ENCODE results near the gene PEX14.

Gene PEX14

DNA sequence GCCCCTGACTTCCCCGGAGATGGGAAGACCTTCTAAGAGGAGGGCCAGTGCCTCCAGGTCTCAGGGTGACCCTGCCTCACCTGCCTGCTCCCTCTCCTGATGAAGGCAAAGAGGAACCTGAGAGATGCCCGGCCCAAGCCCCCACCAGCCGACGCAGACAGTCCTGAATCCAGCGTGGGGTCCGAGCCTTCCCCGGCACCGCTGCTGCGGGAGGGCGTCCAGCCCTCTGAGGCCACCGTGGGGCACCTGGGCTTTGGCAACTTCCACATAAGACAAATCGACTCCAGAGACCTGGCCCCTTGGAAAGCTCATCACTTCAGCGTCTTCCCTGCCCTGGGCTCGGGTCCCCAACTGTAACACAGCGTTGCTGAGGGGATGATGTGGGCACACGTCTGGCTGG is 199.5 kb downstream of the PEX14 start:
- TF ChIP-seq CTCF (IDR thresholded peaks at IDR 0.05; ENCODE audit: low read depth, low read length, missing control alignments) = no peak
- DNase-seq (ENCODE audit: low read depth) = no peak
- no peak overlapping the region for H3K4me3 ChIP-seq (ENCODE audit: low read depth, low read length)

DNA sequence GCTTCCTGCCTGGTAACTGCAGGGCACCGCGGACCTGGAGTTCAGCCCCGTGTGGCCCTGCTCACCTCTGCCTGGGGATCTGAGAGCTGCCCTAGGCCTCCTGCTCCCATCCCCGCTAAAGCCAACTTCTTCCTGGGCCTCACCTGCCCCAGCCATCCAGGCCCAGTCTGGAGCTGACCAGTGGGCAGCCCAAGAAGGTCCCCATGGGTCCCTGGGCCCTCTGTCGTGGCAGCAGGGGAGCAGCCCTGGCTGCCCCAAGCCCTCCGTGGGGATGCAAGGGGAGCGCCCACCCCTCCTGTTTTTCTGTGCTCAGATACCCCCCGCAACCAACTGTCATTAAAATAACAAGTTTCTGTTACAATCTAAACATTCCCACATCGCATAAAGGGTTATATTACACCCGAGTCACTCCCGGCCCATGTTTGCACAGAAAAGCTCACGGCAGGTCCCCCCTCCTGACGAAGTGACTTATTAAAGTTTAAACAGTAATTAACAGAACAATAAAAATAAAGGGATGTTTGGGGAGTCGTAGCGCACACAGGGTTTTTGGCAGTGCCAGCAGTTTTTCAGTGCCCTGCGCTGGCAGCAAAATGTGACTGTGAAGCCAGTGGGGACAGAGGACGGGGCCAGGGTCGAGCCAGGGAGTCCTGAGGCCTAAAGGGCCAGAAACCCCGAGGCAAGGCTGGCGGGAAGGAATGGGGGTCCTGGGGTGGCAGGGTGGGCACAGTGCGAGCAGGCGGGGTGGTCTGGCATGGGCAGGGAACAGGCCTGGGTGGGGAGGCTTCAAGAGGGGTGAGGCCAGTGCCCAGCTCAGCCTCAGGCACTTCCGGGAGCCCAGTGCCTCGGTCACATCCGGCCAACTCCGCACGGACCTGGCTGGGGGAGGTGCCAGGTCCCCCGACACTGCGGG is 200.2 kb downstream of the PEX14 start:
- no peak for DNase-seq (ENCODE audit: low read depth)
- no peak for TF ChIP-seq CTCF (IDR thresholded peaks at IDR 0.05; ENCODE audit: low read depth, low read length, missing control alignments)
- no peak overlapping the region for H3K4me3 ChIP-seq (ENCODE audit: low read depth, low read length)

GRCh38 chr1:10675813-10676212 is 201.1 kb downstream of the PEX14 start:
- DNase-seq (ENCODE audit: low read depth) = no peak
- no peak for TF ChIP-seq CTCF (IDR thresholded peaks at IDR 0.05; ENCODE audit: low read depth, low read length, missing control alignments)

GRCh38 chr1:10676963-10677362 is 202.2 kb downstream of the PEX14 start:
- no peak for TF ChIP-seq CTCF (IDR thresholded peaks at IDR 0.05; ENCODE audit: low read depth, low read length, missing control alignments)
- DNase-seq (ENCODE audit: low read depth) = no peak
- no peak overlapping the region for H3K4me3 ChIP-seq (ENCODE audit: low read depth, low read length)

More at GRCh38 chr1:10675813-10676212, 201.1 kb downstream of the PEX14 start:
- H3K4me3 ChIP-seq (ENCODE audit: low read depth, low read length) = no peak overlapping the region

GRCh38 chr1:10677491-10678391 is 203.0 kb downstream of the PEX14 start:
- H3K4me3 ChIP-seq (ENCODE audit: low read depth, low read length) = no peak overlapping the region
- no peak for DNase-seq (ENCODE audit: low read depth)
- no peak for TF ChIP-seq CTCF (IDR thresholded peaks at IDR 0.05; ENCODE audit: low read depth, low read length, missing control alignments)

GRCh38 chr1:10678402-10678801 is 203.7 kb downstream of the PEX14 start:
- no peak for DNase-seq (ENCODE audit: low read depth)
- H3K4me3 ChIP-seq (ENCODE audit: low read depth, low read length) = no peak overlapping the region
- no peak for TF ChIP-seq CTCF (IDR thresholded peaks at IDR 0.05; ENCODE audit: low read depth, low read length, missing control alignments)

All from GM12864 (cell line).